Tongue (tissue), 2 donors: ENCODE results near the gene SCFD2. TPM values are rescaled to one million over a fixed set of nuclear protein-coding genes. Genes with fewer than 3 reads are reported as not detected.
"Not testable (repeated sequence)": the region's sequence is repeated elsewhere in the genome, so short reads cannot be mapped to it uniquely, and the experiment has no call there.

Experiments used
- DNase-seq: peaks from one replicate; pipeline ENCODE4 v3.0.0-alpha.2; 2015
- total RNA-seq: library from RNA; depleted of rRNA; stranded (reverse); fragments of >200 nt; gene quantifications from one replicate; pipeline ENCODE4 v1.2.3, GENCODE V29; 2014

SCFD2 gene
- 34.3 TPM for total RNA-seq

GRCh38 chr4:53365486-53366300, at the start of gene SCFD2:
Gene SCFD2 (minus strand): TSS chr4:53366061.
- peak; percentile 99 for DNase-seq

GRCh38 chr4:53409479-53409878, 43.6 kb upstream of the SCFD2 start:
- DNase-seq = not testable (repeated sequence)

- DNase-seq = no peak
These were observed 14.4 kb upstream of the SCFD2 start for GRCh38 chr4:53380221-53380620.

GRCh38 chr4:53378171-53378482, 12.3 kb upstream of the SCFD2 start:
- no peak for DNase-seq

- peak; percentile 98 for DNase-seq
These were observed 11.7 kb upstream of the SCFD2 start, which contains the start of gene FIP1L1 for GRCh38 chr4:53377319-53378170. Gene FIP1L1 (plus strand): TSS chr4:53377641. CDS start chr4:53377839, 198 bp downstream.

GRCh38 chr4:53376900-53377299, 11.0 kb upstream of the SCFD2 start:
- DNase-seq = no peak

GRCh38 chr4:53374777-53375258, 9.0 kb upstream of the SCFD2 start:
- DNase-seq = no peak

- DNase-seq = no peak
These were observed 6.1 kb upstream of the SCFD2 start for GRCh38 chr4:53371843-53372521.

- DNase-seq = no peak
These were observed 5.2 kb upstream of the SCFD2 start for GRCh38 chr4:53371049-53371448.

GRCh38 chr4:53367721-53368120, 1.9 kb upstream of the SCFD2 start:
- no peak for DNase-seq

GRCh38 chr4:53366301-53366716, 448 bp upstream of the SCFD2 start:
- no peak for DNase-seq

GRCh38 chr4:53365121-53365485, 758 bp downstream of the SCFD2 start:
- DNase-seq = no peak

- DNase-seq = no peak
These were observed 1.2 kb downstream of the SCFD2 start for GRCh38 chr4:53364624-53365023.

GRCh38 chr4:53362093-53362492, 3.8 kb downstream of the SCFD2 start:
- DNase-seq = no peak

GRCh38 chr4:53361451-53361850, 4.4 kb downstream of the SCFD2 start:
- DNase-seq = no peak

GRCh38 chr4:53355930-53356521, 9.8 kb downstream of the SCFD2 start:
- no peak for DNase-seq

GRCh38 chr4:53354012-53354722, 11.7 kb downstream of the SCFD2 start:
- no peak for DNase-seq

- peak; percentile 58 for DNase-seq
These were observed 16.8 kb downstream of the SCFD2 start for GRCh38 chr4:53349091-53349491.

GRCh38 chr4:53348046-53348445, 17.8 kb downstream of the SCFD2 start:
- DNase-seq = no peak

GRCh38 chr4:53346920-53347852, 18.7 kb downstream of the SCFD2 start:
- DNase-seq = no peak
